Activated CD4-positive, CD25-positive, alpha-beta regulatory T cell treated with anti-CD3 and anti-CD28 coated beads, Interleukin-2, amount 50 U/mL, for 24 hours (primary cell): ENCODE measurements around the gene DPH3.

Source experiments
- ATAC-seq, 2 donors: fragments of 150-1000 bp; cut with Tn5 transposase; one replicate each; pipeline ENCODE4 v1.10.0; 2021; ENCODE audit warnings: mild to moderate bottlenecking in 1 of 2, moderate library complexity in 1 of 2

The DPH3 gene

DNA sequence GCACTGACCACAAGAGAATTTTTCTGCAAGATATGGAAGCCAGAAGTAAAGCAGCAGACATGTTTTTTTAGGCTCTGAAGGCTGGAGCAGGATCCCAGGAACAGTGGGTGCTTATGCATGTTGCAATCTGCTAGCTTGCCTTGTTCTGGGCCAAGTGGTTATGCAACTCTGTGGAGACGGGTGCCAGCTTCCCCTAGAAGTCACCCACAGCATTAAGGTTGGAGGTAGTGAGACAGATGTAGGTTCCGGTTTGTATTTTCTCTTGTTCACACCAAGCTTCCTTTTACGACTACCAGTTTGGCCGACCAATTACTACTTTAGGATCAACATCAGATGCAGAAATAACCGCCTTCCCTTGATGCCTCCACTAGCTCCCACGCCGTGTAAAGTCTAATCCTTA, 11.1 kb downstream of the DPH3 start:
- ATAC-seq = no peak

DNA sequence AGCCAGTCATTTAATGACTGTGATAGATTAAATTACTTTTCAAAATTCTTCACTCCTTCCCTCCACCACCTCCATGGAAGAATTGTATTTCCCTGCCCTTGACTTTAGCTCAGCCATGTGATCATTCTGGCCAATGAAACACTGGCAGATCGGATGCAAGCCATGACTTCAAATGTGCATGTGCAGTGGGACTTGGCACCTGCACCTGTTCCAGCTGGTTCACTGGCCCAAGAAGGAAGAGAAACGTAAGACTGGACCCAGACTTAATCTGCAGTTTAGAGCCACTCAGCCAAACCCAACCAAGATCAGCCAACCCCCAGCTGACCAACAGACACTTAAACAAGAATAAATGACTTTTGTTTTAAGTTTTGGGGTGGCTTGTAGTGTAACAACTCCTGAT, 11.8 kb downstream of the DPH3 start:
- ATAC-seq = no peak

DNA sequence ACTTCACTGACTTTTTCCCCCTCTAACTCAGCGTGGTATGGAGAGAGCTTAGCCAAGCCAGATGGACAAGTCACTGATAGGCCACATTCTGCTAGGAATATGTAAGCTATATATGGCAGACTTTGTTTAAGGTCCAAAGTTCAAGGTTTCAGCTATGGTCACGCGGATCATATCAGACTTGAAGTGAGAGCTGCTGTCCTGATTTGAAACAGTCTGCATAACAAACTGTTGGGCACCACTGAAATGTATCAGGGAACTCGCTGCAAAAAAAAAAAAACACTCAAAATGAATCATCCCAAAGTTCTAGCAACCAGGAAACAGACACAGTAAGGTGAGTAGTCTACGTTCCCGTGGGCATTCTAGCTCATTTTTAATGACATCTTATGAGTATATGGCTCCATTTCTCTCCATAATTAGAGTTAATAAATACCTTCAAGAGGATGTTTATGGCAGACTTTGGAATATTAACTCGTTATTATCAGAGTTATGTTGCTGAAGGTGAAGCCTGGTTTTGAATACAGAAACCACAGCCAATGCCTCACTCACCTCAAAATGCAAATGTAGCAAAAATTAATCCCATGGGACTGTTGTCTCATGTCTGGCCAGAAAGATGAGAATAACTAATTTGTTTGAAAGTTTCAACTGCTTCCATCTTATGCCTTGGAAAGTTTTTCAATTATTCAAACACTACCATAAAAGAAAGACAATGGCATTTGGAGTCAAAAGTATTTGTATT, 12.3 kb downstream of the DPH3 start:
- ATAC-seq = no peak

DNA sequence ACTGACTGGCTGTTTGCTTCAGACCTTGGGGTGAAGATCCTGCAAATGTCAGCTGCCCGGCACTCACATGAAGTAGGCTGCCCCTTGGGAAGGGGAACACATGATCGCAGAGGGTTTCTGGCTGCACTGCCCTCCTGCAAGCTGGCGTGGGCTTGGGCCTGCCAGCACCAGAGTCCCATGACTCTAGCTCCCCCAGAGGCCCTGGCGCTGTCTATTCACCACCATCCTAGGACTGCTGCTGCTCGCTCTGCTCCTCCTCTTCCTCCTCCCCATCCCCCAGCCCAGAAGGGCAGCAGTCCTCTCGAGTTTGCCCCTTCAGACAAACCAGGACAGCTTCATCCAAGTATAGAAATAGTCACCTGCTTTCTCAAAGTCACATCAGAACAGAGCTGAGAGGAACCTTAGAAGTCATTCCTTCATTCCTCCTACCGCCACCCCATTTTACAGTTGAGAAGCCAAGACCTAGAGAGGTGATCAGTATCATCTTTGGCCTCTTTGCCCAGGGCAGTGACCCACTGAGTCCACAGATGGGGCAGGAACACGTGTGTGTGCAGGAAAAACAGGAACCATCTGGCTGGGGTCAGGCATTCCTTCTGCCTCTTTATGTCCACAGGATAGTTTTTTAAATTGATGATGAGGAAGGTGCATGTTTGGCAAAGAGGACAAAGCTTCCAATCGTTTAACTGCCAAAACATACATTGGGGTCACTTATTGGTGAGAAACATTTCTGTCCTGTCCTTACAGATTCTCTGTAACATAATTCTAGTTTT, 13.2 kb downstream of the DPH3 start:
- no peak for ATAC-seq

DNA sequence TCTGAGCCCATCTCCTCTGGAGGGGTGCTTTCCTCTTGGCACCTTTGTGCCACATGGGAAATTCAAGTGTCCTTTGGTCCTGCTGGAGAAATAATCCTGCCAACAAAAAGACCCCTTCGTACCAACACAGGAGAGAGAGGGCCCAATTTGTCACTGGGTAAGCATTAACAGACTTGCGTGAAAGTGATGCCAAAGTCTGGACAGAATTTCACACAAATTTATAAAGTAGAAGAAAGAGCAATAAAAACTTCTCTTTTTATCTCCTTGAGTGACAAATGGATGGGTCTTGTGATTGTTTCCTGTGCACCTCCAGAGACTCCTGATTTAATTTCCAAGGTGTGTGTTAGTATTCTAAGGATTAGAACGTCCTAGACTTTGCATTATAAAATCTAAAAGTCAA, 14.9 kb downstream of the DPH3 start:
- ATAC-seq = no peak

DNA sequence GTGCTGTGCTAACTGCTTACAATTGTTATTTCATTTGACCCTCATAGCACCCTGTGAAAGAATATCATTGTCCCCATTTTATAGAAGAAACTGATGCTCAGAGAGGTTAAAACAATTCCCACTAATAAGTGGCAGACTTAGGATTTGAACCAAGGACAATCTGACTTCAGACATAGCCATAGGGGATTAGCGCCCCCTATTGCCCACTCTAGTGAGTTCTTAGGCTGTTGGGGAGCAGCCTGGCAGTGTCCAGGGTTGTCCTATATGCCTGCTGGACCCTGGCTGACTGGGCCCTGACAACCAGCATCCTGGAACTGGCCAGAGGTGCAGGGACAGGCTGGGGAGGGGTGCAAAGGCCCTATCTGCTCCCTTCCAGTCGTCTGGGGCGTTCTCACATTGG, 15.4 kb downstream of the DPH3 start:
- no peak for ATAC-seq

DNA sequence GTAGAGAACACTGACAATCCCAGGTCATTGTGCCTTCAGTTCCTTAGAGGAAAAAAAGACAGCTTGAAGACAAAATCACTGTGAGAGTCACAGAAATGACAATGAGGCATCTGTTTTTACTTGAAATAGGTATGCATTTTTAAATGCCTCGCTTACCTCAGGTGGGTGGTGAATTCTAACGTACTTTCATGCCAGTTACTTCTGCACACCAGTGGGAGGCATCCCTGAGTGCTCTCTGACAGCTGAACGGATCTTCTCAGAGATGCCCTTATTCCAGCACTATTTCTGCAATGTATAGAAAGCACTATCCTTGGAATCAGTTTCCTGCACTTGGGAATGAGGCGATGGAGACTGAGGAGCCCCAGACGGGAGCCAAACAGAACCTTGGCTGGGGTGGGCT, 16.2 kb downstream of the DPH3 start:
- ATAC-seq = no peak

DNA sequence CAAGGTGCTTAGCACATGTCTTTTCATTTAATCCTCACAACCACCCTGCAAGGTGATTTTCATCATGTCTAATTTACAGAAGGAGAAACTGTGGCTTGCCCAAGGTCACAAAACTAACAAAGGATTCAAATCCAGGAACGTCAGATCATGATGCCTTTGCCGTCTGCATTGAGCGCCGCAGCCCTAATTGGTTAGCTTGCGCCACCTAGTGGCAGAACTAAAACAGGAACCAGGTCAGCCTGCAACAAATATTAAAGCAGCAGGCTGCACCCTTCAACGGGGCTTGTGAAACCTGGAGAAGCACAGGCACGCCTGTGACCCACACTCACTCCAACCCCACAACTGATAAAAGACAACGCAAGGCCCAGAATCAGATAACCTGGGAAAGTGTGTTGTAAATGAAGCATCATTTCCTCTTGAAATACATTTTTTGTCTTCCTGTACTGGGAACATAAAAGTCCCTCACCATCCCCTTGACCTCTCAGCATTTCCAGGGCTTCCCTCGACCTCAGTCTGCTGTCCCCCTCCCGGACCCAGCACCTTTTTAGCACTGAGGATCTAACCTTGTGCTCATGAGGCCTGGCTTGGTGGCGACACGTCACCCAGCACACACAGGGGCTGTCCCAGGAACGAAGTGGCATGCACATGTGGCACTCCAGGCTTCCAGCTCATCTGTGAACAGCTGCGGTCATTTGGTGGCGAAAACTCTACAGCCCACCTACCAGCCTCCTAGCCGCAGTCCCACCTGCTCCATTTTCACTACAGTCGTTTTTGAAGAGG, 17.3 kb downstream of the DPH3 start:
- ATAC-seq = peak; percentile 71 to 84

DNA sequence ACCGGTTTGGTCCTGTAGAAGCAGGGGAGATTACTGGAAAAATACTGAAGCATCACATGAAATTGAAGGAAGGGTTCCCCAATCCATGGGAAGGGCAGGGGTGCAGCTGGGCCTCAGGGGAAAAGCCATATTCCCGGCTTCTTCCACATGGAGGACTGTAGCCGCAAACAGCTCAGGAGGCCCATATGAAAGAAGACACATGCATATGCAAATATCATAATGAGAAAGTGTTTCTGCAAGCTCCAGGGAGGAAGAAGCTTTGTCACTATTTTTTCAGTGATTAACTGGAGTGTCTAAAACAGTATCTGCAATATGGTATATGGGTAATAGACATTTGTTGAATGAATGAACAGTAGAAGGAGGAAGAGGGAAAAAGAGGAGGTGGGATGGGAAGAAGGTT, 19.1 kb downstream of the DPH3 start:
- ATAC-seq = no peak

DNA sequence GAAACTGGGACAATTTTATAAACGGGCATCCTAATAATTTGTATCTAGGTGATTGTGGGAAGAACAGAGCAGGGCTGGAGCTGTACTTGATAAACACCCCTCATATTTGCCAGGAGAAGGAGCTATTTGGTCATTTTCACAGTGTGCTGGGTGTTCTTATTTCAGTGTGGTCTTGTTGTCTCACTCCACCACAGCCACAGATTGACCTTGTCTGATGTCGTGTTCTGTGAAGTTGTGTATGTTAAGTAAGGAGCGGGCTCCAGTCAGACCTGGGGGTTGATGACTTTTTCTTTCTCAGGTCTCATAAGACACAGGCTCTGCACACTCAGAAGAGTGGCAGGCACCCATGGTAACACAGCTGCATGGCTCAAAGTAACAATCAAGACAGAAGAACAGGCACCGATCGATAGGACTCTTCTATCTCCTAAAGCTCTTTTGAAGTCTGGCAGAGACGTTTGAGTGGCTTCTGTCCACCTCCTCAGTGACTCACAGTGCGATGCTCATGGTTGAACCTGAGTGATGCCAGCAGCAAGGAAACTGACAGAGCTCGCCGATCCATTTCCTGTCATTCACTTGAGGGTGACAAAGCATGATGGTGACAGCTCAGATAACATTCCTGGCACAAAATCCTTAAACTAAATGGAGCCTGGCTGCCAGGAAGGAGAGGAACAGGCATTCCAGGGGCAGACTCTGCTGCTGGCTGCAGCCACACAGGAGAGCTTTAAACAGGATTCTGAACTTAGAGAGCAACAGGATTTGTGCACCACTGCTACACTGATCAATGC, 20.8 kb downstream of the DPH3 start:
- no peak for ATAC-seq

DNA sequence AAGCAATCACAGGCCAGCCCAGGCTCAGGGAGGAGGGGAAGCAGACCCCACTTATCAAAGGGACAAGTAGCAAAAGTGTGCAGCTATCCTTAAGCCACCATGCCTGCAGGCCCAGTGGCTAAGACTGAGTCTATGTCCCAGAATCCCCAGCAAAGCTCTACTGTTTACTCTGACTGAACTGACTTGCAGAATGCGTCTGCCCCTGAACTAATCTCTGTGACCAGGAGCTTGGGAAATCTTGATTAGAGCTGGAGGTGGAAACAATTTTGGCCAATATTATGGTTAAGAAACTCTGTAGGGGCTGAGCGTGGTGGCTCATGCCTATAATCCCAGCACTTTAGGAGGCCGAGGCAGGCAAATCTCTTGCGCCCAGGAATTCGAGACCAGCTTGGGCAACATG, 22.6 kb downstream of the DPH3 start:
- ATAC-seq = no peak

DNA sequence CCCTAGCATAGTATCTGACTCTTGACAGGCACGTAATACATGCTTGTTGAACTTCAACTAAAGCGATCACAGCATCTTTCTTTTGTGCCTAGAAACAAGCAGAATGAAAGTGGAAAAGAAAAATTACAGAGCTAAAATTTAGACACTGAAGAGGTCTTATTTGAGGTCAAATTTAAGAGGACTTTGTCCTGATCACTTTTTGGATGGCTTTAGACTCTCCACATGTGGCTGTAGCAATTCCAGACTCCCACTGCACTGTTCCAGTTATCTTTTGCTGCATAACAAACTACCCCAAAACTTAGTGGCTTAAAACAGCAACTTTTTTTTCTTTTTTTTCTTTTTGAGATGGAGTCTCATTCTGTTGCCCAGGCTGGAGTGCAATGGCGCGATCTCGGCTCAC, 23.5 kb downstream of the DPH3 start:
- ATAC-seq = no peak

DNA sequence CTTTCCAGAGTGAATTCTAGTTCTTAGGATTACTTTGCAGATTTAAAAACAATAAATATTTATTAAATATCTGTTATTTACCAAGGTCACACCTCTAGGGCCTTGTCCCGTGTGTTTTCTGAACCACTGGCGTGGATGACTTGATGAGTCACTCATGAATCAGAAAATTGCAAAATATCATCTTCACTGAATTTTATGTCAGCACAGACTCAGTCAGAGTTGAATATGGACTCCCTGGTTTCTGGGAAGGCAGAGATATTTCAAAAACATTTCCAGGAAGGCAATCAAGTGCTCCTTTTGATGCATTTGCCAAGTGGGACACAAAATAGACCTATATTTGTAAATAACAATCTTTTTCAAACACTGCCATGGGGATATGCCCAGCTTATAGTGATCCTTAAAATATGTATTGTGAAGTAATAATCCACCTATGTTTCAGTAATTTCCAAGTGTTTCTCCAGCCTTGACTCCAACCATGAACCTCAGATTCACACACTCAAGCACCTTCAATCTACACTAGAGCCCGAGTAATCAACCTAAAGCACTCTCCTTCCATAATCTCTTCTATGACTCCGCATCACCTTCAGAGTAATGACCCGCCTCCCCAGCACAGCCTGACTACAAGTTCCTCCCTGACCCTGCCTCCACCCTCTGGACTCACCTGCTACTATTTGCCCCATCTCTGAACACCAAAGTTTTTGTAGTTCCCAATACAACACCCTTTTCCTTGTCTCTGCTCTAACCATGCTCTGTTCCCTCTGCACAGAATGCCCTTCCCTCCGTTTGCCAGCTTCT, 24.3 kb downstream of the DPH3 start:
- ATAC-seq = peak; percentile 32 to 38

DNA sequence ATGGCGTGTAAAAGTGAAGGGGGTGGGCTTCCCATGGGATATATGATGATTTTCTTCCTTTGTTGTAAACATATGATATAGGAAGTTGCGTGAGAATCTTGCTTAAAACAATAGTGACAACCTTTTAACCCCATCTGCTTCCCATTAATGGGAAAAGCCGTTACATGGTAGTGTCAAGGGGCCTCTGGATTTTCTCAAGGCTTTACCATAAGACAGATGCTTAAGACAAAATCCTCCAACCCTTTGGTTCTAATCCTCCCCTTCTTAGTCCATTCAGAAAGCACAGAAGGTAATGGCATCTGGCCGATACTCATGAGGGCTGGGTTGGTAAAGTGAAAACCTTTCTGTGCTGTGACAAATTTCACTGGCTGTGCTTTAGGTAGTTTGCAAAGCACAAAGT, 25.0 kb downstream of the DPH3 start:
- ATAC-seq = no peak

DNA sequence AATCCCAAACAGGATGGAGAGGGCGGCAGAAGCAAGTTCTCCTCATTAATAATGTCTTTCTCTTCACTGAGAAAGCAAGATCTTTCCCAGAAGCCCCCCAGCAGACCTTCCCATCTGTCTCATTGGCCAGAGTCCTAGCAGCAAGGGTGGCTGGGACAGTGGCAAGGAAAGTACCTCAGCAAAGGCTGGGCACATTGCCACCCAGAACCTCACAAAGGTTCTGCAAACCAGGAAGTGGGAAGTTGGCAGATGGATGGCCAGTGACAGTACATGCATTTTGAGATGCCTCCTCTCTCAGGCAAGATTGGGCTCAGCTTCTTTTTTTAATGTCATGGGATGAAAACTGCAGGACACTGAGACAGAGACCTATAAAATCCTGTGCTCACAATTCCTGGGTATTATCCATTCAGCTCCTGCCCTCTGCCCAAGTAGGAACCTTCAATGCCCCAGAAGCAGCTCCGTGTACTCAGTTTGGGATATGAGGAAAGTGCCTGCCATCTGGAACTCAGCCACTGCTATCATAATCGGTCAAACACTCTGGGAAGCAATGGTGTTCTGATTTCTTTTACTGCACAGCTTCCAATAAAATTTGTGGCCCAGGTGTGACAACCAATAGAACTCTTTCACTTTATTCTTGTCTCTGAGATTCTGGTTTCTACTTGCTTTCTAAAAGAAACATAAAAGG, 25.5 kb downstream of the DPH3 start:
- ATAC-seq = no peak

DNA sequence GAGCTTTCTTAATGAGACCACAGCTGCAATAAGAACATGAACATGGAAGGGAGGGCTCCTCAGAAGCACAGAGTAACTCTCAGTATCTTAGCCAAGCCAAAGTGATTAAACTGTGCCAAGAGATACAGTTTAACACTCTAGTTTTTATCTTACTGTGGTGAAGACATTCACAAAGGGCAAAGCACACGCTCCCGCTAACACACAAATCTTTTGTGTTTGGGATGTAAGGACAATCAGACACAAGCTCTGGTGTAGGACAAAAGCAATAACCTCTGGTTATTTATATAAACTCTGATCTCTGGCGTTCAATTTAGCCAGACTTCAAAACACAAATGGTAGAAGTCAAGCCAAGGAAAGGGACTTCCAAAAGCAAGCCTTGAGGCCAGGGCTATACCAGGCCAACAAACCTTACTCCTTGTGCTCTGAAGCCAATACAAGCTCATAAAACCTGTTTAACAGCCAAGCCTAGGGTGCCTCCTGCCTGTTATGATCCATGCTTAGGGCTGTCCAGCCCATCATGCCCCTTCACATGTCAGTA, 27.8 kb downstream of the DPH3 start:
- no peak for ATAC-seq

DNA sequence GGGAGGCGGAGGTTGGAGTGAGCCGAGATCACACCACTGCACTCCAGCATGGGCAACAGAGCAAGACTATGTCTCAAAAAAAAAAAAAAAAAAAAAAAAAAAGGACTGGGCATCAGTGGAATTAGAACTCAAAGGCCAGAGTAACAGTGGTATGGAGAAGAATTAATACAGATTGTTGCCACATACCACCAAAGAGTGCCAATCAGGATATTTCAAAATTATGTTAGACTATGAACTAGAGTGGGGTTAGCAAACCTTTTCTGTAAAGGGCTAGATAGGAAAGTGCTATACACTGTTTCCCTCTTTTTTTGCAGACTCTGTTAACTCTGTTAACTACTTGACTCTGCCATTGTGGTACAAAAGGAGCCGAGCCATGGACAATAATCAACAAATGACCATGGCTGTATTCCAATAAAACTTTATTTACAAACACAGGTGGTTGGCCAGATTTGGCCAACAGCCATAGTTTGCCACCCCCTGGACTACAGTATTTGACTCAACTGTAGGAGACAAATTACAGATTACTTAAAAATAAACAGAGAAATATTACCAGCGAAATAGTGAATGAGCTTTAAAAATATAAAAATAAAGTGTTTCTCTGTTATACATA, 28.6 kb downstream of the DPH3 start:
- ATAC-seq = no peak

DNA sequence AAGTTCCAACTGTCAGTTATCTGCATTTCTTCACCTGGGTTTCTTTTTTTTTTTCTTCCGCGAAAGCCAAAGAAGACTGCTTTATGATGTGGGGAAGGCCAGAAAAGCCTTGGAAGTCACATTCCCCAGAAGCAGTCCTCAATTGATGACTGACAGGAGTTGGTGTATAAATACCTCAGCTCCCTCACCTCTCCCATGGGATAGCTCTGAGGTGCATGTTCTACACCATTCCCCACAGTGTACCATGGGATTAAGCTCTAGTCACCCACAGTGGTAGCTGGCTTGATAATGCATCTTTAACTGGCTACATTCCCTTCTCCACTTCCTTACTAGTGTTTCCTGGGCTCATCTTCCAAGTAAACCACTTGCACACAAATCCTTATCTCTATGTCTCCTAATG, 30.5 kb downstream of the DPH3 start:
- no peak for ATAC-seq

DNA sequence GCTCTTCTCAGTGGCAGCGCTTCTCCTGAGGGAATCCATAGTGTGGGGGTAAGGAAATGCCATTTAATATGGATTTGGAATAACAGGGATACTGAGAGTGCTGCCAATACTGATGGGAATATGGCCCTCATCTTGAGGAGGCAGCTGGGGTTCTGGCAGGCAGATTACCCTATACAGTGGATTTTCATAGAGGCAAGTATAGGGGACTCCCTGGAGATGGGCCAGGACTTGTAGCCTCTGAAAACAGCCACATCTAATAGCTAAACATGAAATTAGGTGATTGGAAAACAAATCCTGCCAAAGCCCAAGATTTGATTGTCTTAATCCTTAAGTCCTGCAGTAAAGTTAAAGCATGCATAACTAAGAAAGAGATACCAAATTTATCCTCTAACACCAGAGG, 30.9 kb downstream of the DPH3 start:
- no peak for ATAC-seq

DNA sequence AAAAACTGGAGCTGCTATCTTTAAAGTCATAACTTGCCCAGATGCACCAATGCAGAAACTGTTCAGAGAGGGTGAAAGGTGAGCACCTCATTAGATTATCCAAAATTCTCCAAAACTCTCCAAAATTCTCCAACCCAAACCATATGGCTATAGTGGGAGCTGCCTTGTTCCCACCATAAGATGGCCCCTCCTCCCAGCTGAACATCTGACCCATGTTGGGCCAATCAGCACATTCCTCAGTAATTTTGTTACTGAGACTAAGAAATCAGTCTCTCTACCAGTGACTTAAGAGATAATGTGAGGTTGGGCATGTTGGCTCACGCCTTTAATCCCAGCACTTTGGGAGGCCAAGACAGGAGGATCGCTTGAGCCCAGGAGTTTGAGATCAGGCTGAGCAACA, 32.8 kb downstream of the DPH3 start:
- ATAC-seq = no peak

DNA sequence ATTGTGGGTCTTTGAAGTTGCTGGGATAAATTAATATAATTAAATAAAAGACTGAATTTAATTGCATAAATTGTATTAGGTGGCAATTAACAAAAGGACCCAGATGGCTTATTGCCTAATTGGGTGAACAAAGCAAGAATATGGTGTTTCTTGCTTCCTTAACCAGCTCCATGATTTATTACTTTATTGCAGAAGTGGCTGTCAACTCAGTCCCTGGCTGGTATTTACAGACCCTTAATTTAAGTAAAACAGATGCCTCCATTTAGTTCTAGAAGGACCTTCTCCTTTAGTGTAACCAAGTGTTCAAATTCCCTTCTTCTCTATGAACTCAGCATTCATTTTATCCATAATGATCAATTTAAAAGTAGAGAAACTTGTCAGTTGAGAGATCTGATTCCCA, 35.1 kb downstream of the DPH3 start:
- ATAC-seq = no peak
